AG09309 (cell line): ENCODE data around the gene SPAG7.

ENCODE experiments used
- DNase-seq: peaks from one replicate; pipeline ENCODE4 v3.0.0-alpha.2; 2010; ENCODE audit warnings: low read depth
- H3K4me3 ChIP-seq: 2 replicates; pipeline ENCODE4 v1.5.1; 2011; ENCODE audit warnings: mild to moderate bottlenecking, low read depth, low read length, moderate library complexity; ENCODE audit not compliant: control insufficient read depth
- CTCF ChIP-seq: IDR thresholded peaks from 2 replicates; pipeline ENCODE4 v1.5.1; 2011; ENCODE audit warnings: mild to moderate bottlenecking, low read depth, low read length, inconsistent platforms; ENCODE audit not compliant: insufficient read depth, control insufficient read depth; ENCODE audit errors: missing control alignments

The SPAG7 gene

GRCh38 chr17:4950746-4951204, 16.8 kb downstream of the SPAG7 start, which contains the start of gene ENO3:
ENO3 (plus strand) TSS chr17:4951119; CDS start chr17:4951830, 711 bp downstream.
- DNase-seq, result no peak
- TF ChIP-seq CTCF, result no peak
- peak within 1 kb of the TSS; percentile 31 for H3K4me3 ChIP-seq

GRCh38 chr17:4950075-4950745, 17.4 kb downstream of the SPAG7 start:
- DNase-seq, result no peak
- no peak for TF ChIP-seq CTCF
- H3K4me3 ChIP-seq, result peak overlapping the region; percentile 31

- no peak for TF ChIP-seq CTCF
- peak overlapping the region; percentile 62 for H3K4me3 ChIP-seq
- DNase-seq, result no peak
Observed at GRCh38 chr17:4949321-4950074, 18.1 kb downstream of the SPAG7 start.

- no peak for TF ChIP-seq CTCF
- H3K4me3 ChIP-seq, result peak overlapping the region; percentile 62
- peak; percentile 56 for DNase-seq
Observed at GRCh38 chr17:4948931-4949320, 18.7 kb downstream of the SPAG7 start.

- H3K4me3 ChIP-seq, result peak within 1 kb of the TSS; percentile 88
- DNase-seq, result peak; percentile 74
- no peak for TF ChIP-seq CTCF
Observed at GRCh38 chr17:4948166-4948930, 19.3 kb downstream of the SPAG7 start, which contains the start of gene PFN1. PFN1 (minus strand) TSS chr17:4948530; CDS start chr17:4948394, 136 bp downstream.

GRCh38 chr17:4947411-4948165, 20.0 kb downstream of the SPAG7 start:
- H3K4me3 ChIP-seq, result peak overlapping the region; percentile 88
- TF ChIP-seq CTCF, result no peak
- DNase-seq, result no peak
